Hepatocyte (in vitro differentiated cells): ENCODE results near the gene CHP1. TPM values are rescaled to one million over a fixed set of nuclear protein-coding genes. Genes with fewer than 3 reads are reported as not detected.

ENCODE experiments used
- DNase-seq: peaks from one replicate; pipeline ENCODE4 v3.0.0-alpha.2; 2016; ENCODE audit warnings: low spot score
- H2AFZ ChIP-seq: fragments of 200-600 bp; sonication (generic); 2 replicates; pipeline ENCODE4 v1.6.0; 2016; ENCODE audit warnings: antibody characterized with exemption, mild to moderate bottlenecking
- H3K27ac ChIP-seq: fragments of 200-600 bp; sonication (generic); 2 replicates; pipeline ENCODE4 v1.5.1; 2016; ENCODE audit warnings: mild to moderate bottlenecking
- H3K27me3 ChIP-seq: fragments of 200-600 bp; sonication (generic); 2 replicates; pipeline ENCODE4 v1.6.1; 2016
- H3K36me3 ChIP-seq: fragments of 200-600 bp; sonication (generic); replicated peaks from 2 replicates; pipeline ENCODE4 v1.5.1; 2016; ENCODE audit warnings: low read depth; ENCODE audit not compliant: insufficient read depth
- H3K4me1 ChIP-seq: fragments of 200-600 bp; sonication (generic); 2 replicates; pipeline ENCODE4 v1.5.1; 2016; ENCODE audit warnings: mild to moderate bottlenecking, moderate library complexity; ENCODE audit not compliant: insufficient read depth
- H3K4me2 ChIP-seq: fragments of 200-600 bp; sonication (generic); 2 replicates; pipeline ENCODE4 v1.6.0; 2016
- H3K4me3 ChIP-seq: fragments of 200-600 bp; sonication (generic); 2 replicates; pipeline ENCODE4 v1.5.1; 2016; ENCODE audit warnings: mild to moderate bottlenecking
- H3K79me2 ChIP-seq: fragments of 200-600 bp; sonication (generic); 2 replicates; pipeline ENCODE4 v1.6.0; 2017; ENCODE audit warnings: mild to moderate bottlenecking
- H3K9me2 ChIP-seq: fragments of 200-600 bp; sonication (generic); replicated peaks from 2 replicates; pipeline ENCODE4 v1.6.0; 2017; ENCODE audit warnings: mild to moderate bottlenecking; ENCODE audit not compliant: insufficient read depth
- H3K9me3 ChIP-seq: fragments of 200-600 bp; sonication (generic); 2 replicates; pipeline ENCODE4 v1.5.1; 2016; ENCODE audit warnings: low read depth, mild to moderate bottlenecking
- H4K20me1 ChIP-seq: fragments of 200-600 bp; sonication (generic); 2 replicates; pipeline ENCODE4 v1.6.0; 2016; ENCODE audit warnings: mild to moderate bottlenecking; ENCODE audit not compliant: insufficient read depth, poor library complexity, severe bottlenecking
- EZH2 ChIP-seq: fragments of 200-600 bp; sonication (generic); IDR thresholded peaks from 2 replicates; pipeline ENCODE4 v1.6.1; 2016; ENCODE audit warnings: antibody characterized with exemption, mild to moderate bottlenecking, borderline replicate concordance
- EZH2phosphoT487 ChIP-seq: fragments of 200-600 bp; sonication (generic); IDR thresholded peaks from one replicate; pipeline ENCODE4 v1.6.1; 2018; ENCODE audit warnings: antibody characterized with exemption, mild to moderate bottlenecking, low read depth, moderate library complexity; ENCODE audit not compliant: unreplicated experiment, severe bottlenecking
- WGBS: methylation state at CpG from one replicate; pipeline ENCODE4 v1.1.6; 2016; ENCODE audit warnings: low lambda C conversion rate; ENCODE audit errors: missing lambda C conversion rate; 5-methylcytosine and 5-hydroxymethylcytosine counted together
- polyA plus RNA-seq: library from polyadenylated mRNA; unstranded; fragments of >200 nt; fragmentation: Nextera tagmentation; extraction: Ambion mirVana; gene quantifications from 2 replicates; pipeline ENCODE4 v1.2.1, GENCODE V29; 2016
- total RNA-seq: library from RNA; depleted of rRNA; stranded (reverse); fragments of >200 nt; gene quantifications from 2 replicates; pipeline ENCODE4 v1.2.3, GENCODE V29; 2014
- TF ChIP-seq, protein P1 (sequence below): fragments of 200-600 bp; sonication (generic); IDR thresholded peaks from 2 replicates; pipeline ENCODE4 v1.5.1; 2016; ENCODE audit warnings: antibody characterized with exemption, mild to moderate bottlenecking; ENCODE audit not compliant: poor library complexity

CHP1 gene
- total and polyA plus RNA-seq, 2 experiments from 2014 or later: 39.0 to 163 TPM

DNA sequence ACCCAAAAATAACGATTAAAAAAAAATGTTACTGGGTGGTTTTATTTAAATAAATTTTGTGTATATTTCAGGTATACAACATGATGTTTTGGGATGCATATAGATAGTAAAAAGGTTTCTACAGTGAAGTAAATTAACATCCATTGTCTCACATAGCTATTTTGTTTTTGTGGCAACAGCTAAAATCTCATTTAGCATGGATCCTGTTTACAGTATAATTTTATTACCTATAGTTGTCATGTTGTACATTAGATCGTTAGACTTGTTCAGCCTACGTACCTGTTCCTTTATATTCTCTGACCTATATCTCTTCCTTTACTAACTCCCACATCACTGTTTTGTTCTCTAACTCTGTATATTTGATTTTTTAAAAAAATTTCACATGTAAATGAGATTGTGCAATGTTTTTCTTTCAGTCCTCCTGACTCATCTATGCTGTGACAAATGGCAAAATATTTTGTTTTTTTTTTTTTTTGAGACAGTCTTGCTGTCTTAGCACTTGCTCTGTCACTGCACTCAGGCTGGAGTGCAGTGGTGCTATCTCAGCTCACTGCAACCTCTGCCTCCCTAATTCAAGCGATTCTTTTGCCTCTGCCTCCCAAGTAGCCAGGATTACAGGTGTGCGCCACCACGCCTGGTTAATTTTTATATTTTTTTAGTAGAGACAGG, 55.7 kb downstream of the CHP1 start:
- TF ChIP-seq EZH2 (no peak), EZH2phosphoT487 (no peak)
- TF ChIP-seq, protein P1, sequence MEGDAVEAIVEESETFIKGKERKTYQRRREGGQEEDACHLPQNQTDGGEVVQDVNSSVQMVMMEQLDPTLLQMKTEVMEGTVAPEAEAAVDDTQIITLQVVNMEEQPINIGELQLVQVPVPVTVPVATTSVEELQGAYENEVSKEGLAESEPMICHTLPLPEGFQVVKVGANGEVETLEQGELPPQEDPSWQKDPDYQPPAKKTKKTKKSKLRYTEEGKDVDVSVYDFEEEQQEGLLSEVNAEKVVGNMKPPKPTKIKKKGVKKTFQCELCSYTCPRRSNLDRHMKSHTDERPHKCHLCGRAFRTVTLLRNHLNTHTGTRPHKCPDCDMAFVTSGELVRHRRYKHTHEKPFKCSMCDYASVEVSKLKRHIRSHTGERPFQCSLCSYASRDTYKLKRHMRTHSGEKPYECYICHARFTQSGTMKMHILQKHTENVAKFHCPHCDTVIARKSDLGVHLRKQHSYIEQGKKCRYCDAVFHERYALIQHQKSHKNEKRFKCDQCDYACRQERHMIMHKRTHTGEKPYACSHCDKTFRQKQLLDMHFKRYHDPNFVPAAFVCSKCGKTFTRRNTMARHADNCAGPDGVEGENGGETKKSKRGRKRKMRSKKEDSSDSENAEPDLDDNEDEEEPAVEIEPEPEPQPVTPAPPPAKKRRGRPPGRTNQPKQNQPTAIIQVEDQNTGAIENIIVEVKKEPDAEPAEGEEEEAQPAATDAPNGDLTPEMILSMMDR: no peak
- Histone ChIP-seq H3K79me2 (peaks cover 58% of the 10 kb centered on the region), H3K9me3 (no peaks in the 10 kb centered on the region), H2AFZ (no peak overlapping the region), H3K9me2 (no peaks in the 10 kb centered on the region), H3K4me3 (no peak overlapping the region), H4K20me1 (no peaks in the 10 kb centered on the region), H3K27me3 (no peaks in the 10 kb centered on the region), H3K36me3 (no peaks in the 10 kb centered on the region), H3K27ac (no peak overlapping the region), H3K4me2 (peak overlapping the region; percentile 13), H3K4me1 (no peaks in the 10 kb centered on the region)
- 98% methylated on average over 6 of the region's 6 CpGs for WGBS
- DNase-seq: no peak

DNA sequence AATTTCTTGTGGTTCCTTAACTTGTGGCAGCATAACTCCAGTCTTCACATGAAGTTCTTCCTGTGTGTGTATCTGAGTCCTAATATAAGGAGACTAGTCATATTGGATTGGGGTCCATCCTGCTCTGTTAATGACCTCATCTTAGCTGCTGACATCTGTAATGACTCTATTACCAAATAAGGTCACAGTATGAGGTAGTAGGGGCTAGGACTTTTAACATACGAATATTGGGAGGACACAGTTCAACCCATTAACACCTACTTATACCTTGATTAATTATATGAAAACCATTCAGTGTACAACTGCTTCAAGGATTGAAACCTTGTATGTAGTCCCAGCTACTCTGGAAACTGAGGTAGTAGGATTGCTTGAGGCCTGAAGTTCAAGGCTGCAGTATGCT, 57.4 kb downstream of the CHP1 start:
- 100% methylated on average over 1 of the region's 1 CpG for WGBS

DNA sequence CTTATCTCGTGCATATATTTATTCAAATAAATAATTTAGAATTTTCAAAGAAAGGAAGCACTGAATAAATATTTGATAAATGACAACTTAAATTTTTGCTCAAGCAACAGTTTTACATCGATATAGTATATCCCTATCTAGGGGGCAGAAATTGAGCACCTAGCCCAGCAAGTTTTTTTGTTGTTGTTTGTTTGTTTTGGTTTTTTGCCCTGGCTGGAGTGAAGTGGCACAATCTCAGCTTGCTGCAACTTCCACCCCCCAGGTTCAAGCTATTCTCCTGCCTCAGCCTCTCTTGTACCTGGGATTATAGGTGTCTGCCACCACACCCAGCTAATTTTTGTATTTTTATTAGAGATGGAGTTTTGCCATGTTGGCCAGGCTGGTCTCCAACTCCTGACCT, 58.9 kb downstream of the CHP1 start:
- Histone ChIP-seq H3K4me1 (no peaks in the 10 kb centered on the region), H3K4me2 (no peak overlapping the region), H4K20me1 (no peaks in the 10 kb centered on the region), H3K9me3 (no peaks in the 10 kb centered on the region), H3K27ac (no peak overlapping the region), H3K4me3 (no peak overlapping the region), H3K36me3 (no peaks in the 10 kb centered on the region), H3K9me2 (no peaks in the 10 kb centered on the region), H3K27me3 (no peaks in the 10 kb centered on the region), H3K79me2 (peaks cover 60% of the 10 kb centered on the region), H2AFZ (no peak overlapping the region)
- 93% methylated on average over 2 of the region's 2 CpGs for WGBS
- TF ChIP-seq EZH2phosphoT487: no peak
- TF ChIP-seq, protein P1: no peak
- no peak for TF ChIP-seq EZH2
- no peak for DNase-seq

More for the DNA sequence above, 57.4 kb downstream of the CHP1 start:
- DNase-seq: no peak
- no peak overlapping the region for H2AFZ ChIP-seq
- H3K9me3 ChIP-seq: no peaks in the 10 kb centered on the region
- H3K4me2 ChIP-seq: no peak overlapping the region
- peaks cover 61% of the 10 kb centered on the region for H3K79me2 ChIP-seq
- H3K4me3 ChIP-seq: no peak overlapping the region
- H3K4me1 ChIP-seq: no peaks in the 10 kb centered on the region
- H3K9me2 ChIP-seq: no peaks in the 10 kb centered on the region
- H3K27me3 ChIP-seq: no peaks in the 10 kb centered on the region
- H3K36me3 ChIP-seq: no peaks in the 10 kb centered on the region
- H3K27ac ChIP-seq: no peak overlapping the region
- no peak for TF ChIP-seq EZH2
- no peaks in the 10 kb centered on the region for H4K20me1 ChIP-seq

DNA sequence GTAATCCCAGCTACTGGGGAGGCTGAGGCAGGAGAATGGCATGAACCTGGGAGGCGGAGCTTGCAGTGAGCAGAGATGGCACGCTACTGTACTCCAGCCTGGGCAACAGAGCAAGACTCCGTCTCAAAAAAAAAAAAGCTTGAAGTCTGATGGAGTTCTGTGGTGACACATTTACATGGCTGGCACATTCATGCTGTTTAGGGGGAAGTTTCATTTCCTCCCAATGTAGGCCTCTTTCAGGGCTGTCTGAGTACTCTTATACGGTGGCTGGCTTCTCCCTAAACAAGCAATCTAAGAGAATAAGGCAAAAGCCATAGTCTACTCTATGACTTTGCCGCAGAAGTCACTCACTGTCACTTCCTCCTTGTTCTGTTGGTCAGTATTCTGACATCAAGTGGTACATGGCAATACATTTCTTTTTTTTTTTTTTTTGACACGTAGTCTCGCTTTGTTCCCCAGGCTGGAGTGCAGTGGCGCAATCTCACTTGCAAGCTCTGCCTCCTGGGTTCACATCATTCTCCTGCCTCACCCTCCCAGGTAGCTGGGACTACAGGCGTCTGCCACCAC, 60.1 kb downstream of the CHP1 start:
- no peaks in the 10 kb centered on the region for H3K36me3 ChIP-seq
- no peaks in the 10 kb centered on the region for H3K4me1 ChIP-seq
- 96% methylated on average over 9 of the region's 9 CpGs for WGBS
- H2AFZ ChIP-seq: no peak overlapping the region
- no peak overlapping the region for H3K4me2 ChIP-seq
- no peak for TF ChIP-seq EZH2phosphoT487
- TF ChIP-seq, protein P1: no peak
- no peak for TF ChIP-seq EZH2
- no peaks in the 10 kb centered on the region for H3K9me3 ChIP-seq
- H4K20me1 ChIP-seq: peaks cover 5% of the 10 kb centered on the region
- no peaks in the 10 kb centered on the region for H3K27me3 ChIP-seq
- H3K79me2 ChIP-seq: peaks cover 55% of the 10 kb centered on the region
- DNase-seq: no peak
- H3K9me2 ChIP-seq: no peaks in the 10 kb centered on the region
- no peak overlapping the region for H3K27ac ChIP-seq
- no peak overlapping the region for H3K4me3 ChIP-seq
